Osteoblast (primary cell): ENCODE results near the gene HABP2. TPM values are rescaled to one million over a fixed set of nuclear protein-coding genes. Genes with fewer than 3 reads are reported as not detected.

Experiments used
- DNase-seq: peaks from one replicate; pipeline ENCODE4 v3.0.0; 2011; ENCODE audit warnings: low spot score, mixed read lengths; ENCODE audit not compliant: insufficient read length; ENCODE audit errors: missing footprints
- H2AFZ ChIP-seq: 2 replicates; pipeline ENCODE4 v1.6.0; 2011; ENCODE audit warnings: mild to moderate bottlenecking, low read length
- H3K27ac ChIP-seq: 2 replicates; pipeline ENCODE4 v1.5.1; 2011; ENCODE audit warnings: mild to moderate bottlenecking, low read depth, low read length, moderate library complexity
- H3K27me3 ChIP-seq: 2 replicates; pipeline ENCODE4 v1.6.0; 2012; ENCODE audit warnings: mild to moderate bottlenecking, control low read depth, inconsistent platforms, low read length, moderate library complexity; ENCODE audit not compliant: insufficient read depth
- H3K36me3 ChIP-seq: 2 replicates; pipeline ENCODE4 v1.5.1; 2011; ENCODE audit warnings: mild to moderate bottlenecking, low read length, control low read depth, moderate library complexity; ENCODE audit not compliant: insufficient read depth
- H3K4me1 ChIP-seq: 2 replicates; pipeline ENCODE4 v1.5.1; 2011; ENCODE audit warnings: mild to moderate bottlenecking, low read length, control low read depth, moderate library complexity; ENCODE audit not compliant: insufficient read depth
- H3K4me2 ChIP-seq: 2 replicates; pipeline ENCODE4 v1.6.0; 2011; ENCODE audit warnings: mild to moderate bottlenecking, low read length; ENCODE audit not compliant: insufficient read depth
- H3K4me3 ChIP-seq: fragments of 200-600 bp; sonication (generic); 3 replicates; pipeline ENCODE4 v1.5.1; 2012; ENCODE audit warnings: mild to moderate bottlenecking, low read length, inconsistent platforms; ENCODE audit not compliant: insufficient read depth
- H3K79me2 ChIP-seq: 2 replicates; pipeline ENCODE4 v1.6.0; 2012; ENCODE audit warnings: mild to moderate bottlenecking, low read length, control low read depth, inconsistent platforms; ENCODE audit not compliant: insufficient read depth
- H3K9me3 ChIP-seq: 2 replicates; pipeline ENCODE4 v1.5.1; 2011; ENCODE audit warnings: low read depth, low read length, control low read depth
- H4K20me1 ChIP-seq: 2 replicates; pipeline ENCODE4 v1.6.0; 2012; ENCODE audit warnings: mild to moderate bottlenecking, low read length, control low read depth; ENCODE audit not compliant: insufficient read depth
- total RNA-seq: library from RNA; depleted of rRNA; stranded (reverse); fragments of >200 nt; gene quantifications from 2 replicates; pipeline ENCODE4 v1.2.3, GENCODE V29; 2012
- TF ChIP-seq, protein P1 (sequence below): IDR thresholded peaks from 2 replicates; pipeline ENCODE4 v1.5.1; 2011; ENCODE audit warnings: mild to moderate bottlenecking, low read depth, low read length, moderate library complexity; ENCODE audit errors: extremely low read depth

Gene HABP2
- not detected in 2 replicates for total RNA-seq

GRCh38 chr10:113552701-113553100, at the start of gene HABP2:
Gene HABP2 (plus strand): TSS chr10:113553053. CDS start chr10:113553122, 69 bp downstream.
- Histone ChIP-seq H3K4me1 (no peaks in the 10 kb centered on the region), H3K9me3 (no peaks in the 10 kb centered on the region), H3K4me3 (no peak within 1 kb of the TSS), H3K79me2 (no peaks in the 10 kb centered on the region), H3K27me3 (peaks cover 14% of the 10 kb centered on the region), H2AFZ (no peak within 1 kb of the TSS), H3K36me3 (no peaks in the 10 kb centered on the region), H3K27ac (no peak within 1 kb of the TSS), H4K20me1 (no peaks in the 10 kb centered on the region), H3K4me2 (no peak within 1 kb of the TSS)
- no peak for DNase-seq
- TF ChIP-seq, protein P1, sequence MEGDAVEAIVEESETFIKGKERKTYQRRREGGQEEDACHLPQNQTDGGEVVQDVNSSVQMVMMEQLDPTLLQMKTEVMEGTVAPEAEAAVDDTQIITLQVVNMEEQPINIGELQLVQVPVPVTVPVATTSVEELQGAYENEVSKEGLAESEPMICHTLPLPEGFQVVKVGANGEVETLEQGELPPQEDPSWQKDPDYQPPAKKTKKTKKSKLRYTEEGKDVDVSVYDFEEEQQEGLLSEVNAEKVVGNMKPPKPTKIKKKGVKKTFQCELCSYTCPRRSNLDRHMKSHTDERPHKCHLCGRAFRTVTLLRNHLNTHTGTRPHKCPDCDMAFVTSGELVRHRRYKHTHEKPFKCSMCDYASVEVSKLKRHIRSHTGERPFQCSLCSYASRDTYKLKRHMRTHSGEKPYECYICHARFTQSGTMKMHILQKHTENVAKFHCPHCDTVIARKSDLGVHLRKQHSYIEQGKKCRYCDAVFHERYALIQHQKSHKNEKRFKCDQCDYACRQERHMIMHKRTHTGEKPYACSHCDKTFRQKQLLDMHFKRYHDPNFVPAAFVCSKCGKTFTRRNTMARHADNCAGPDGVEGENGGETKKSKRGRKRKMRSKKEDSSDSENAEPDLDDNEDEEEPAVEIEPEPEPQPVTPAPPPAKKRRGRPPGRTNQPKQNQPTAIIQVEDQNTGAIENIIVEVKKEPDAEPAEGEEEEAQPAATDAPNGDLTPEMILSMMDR, result no peak

GRCh38 chr10:113503930-113504329, 48.9 kb upstream of the HABP2 start:
- H3K4me2 ChIP-seq, result no peak overlapping the region
- H2AFZ ChIP-seq, result no peak overlapping the region
- no peaks in the 10 kb centered on the region for H3K79me2 ChIP-seq
- no peaks in the 10 kb centered on the region for H4K20me1 ChIP-seq
- TF ChIP-seq, protein P1, result no peak
- H3K27ac ChIP-seq, result no peak overlapping the region
- no peaks in the 10 kb centered on the region for H3K27me3 ChIP-seq
- H3K4me1 ChIP-seq, result no peaks in the 10 kb centered on the region
- H3K9me3 ChIP-seq, result peaks cover 1% of the 10 kb centered on the region
- H3K36me3 ChIP-seq, result no peaks in the 10 kb centered on the region
- DNase-seq, result no peak
- no peak overlapping the region for H3K4me3 ChIP-seq

DNA sequence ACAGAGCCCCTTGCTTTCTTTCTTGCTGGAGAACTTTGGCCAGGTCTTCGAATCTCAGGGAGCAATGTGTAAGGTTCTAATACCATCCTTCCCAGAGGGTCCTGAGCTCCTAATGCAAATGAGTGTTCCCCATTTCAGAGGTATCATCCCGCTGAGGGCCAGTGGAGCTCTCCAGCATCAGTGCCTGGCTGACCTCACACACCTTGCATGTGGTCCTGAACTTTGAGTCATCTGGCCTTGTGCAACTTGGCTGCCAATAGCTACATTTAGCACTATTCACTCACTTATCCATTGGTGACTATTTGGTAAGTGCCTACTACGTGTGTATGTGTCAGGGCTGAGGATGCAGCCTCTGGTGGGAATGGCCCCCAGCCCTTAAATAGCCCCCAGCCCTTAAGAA, 48.4 kb upstream of the HABP2 start:
- H4K20me1 ChIP-seq, result no peaks in the 10 kb centered on the region
- H3K36me3 ChIP-seq, result no peaks in the 10 kb centered on the region
- H3K4me1 ChIP-seq, result no peaks in the 10 kb centered on the region
- no peak overlapping the region for H3K4me3 ChIP-seq
- no peak overlapping the region for H3K27ac ChIP-seq
- H3K4me2 ChIP-seq, result no peak overlapping the region
- H3K9me3 ChIP-seq, result peaks cover 1% of the 10 kb centered on the region
- no peaks in the 10 kb centered on the region for H3K27me3 ChIP-seq
- TF ChIP-seq, protein P1, result no peak
- no peaks in the 10 kb centered on the region for H3K79me2 ChIP-seq
- no peak for DNase-seq
- no peak overlapping the region for H2AFZ ChIP-seq

- no peaks in the 10 kb centered on the region for H3K27me3 ChIP-seq
- H3K4me1 ChIP-seq, result no peaks in the 10 kb centered on the region
- no peak overlapping the region for H3K4me2 ChIP-seq
- no peaks in the 10 kb centered on the region for H3K36me3 ChIP-seq
- no peaks in the 10 kb centered on the region for H4K20me1 ChIP-seq
- H2AFZ ChIP-seq, result no peak overlapping the region
- no peak overlapping the region for H3K4me3 ChIP-seq
- peaks cover 1% of the 10 kb centered on the region for H3K9me3 ChIP-seq
- TF ChIP-seq, protein P1, result no peak
- no peaks in the 10 kb centered on the region for H3K79me2 ChIP-seq
- H3K27ac ChIP-seq, result no peak overlapping the region
- DNase-seq, result no peak
Measured at GRCh38 chr10:113506476-113506875, 46.4 kb upstream of the HABP2 start.
